ENCODE measurements around the gene ROBO2. TPM values are rescaled to one million over a fixed set of nuclear protein-coding genes. Genes with fewer than 3 reads are reported as not detected.

ROBO2 gene
- total and polyA plus RNA-seq, 10 of the 15 experiments (the other 5 are each of a cell fraction or from before 2014, with no cell fraction given): 0.22 to 2.5 (median 0.81) TPM

- intact Hi-C loops (cut with micrococcal nuclease; ENCODE audit: unreplicated experiment): no loop called here
- in situ Hi-C loops (cut with MboI): no loop called here
- RAD21 ChIA-PET (ENCODE audit: unreplicated experiment): no interaction called here
- no peak for TF ChIP-seq MLLT1 (IDR thresholded peaks at IDR 0.05)
- TF ChIP-seq HDGF (IDR thresholded peaks at IDR 0.05): no peak
- no peak for TF ChIP-seq ZBTB4 (CRISPR knock-in tag; IDR thresholded peaks at IDR 0.05)
- TF ChIP-seq ZNF217 (IDR thresholded peaks at IDR 0.05): no peak
- no peak for TF ChIP-seq CHD2 (IDR thresholded peaks at IDR 0.05; ENCODE audit: borderline replicate concordance, low read depth, low read length)
- no peak for TF ChIP-seq MEF2B (IDR thresholded peaks at IDR 0.05; ENCODE audit: partially characterized antibody, poor library complexity, severe bottlenecking)
- TF ChIP-seq BHLHE40 (IDR thresholded peaks at IDR 0.05; ENCODE audit: borderline replicate concordance in 1 of 2, low read depth in 2 of 2, low read length in 1 of 2): no peak
- TF ChIP-seq, protein P1, sequence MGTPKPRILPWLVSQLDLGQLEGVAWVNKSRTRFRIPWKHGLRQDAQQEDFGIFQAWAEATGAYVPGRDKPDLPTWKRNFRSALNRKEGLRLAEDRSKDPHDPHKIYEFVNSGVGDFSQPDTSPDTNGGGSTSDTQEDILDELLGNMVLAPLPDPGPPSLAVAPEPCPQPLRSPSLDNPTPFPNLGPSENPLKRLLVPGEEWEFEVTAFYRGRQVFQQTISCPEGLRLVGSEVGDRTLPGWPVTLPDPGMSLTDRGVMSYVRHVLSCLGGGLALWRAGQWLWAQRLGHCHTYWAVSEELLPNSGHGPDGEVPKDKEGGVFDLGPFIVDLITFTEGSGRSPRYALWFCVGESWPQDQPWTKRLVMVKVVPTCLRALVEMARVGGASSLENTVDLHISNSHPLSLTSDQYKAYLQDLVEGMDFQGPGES (IDR thresholded peaks at IDR 0.05): no peak
- no peak for TF ChIP-seq EED (IDR thresholded peaks at IDR 0.05; ENCODE audit: low read depth)
- TF ChIP-seq REST (IDR thresholded peaks at IDR 0.05; ENCODE audit: low read depth, low read length): no peak
- TF ChIP-seq RAD21 (IDR thresholded peaks at IDR 0.05; ENCODE audit: insufficient read depth, low read depth, low read length): no peak
- TF ChIP-seq ATF2 (IDR thresholded peaks at IDR 0.05; ENCODE audit: low read length): no peak
- no peak for TF ChIP-seq ZNF24 (IDR thresholded peaks at IDR 0.05)
- TF ChIP-seq TARDBP (IDR thresholded peaks at IDR 0.05; ENCODE audit: borderline replicate concordance): no peak
These were observed 659.3 kb downstream of the ROBO2 start for GRCh38 chr3:77699125-77699691.

More at GRCh38 chr3:77699125-77699691, 659.3 kb downstream of the ROBO2 start:
- no TSS peak for BruUV-seq (replicated peaks)
- Histone ChIP-seq H3K4me2 (ENCODE audit: control insufficient read depth, insufficient read depth) (no peak overlapping the region), H4K20me1 (ENCODE audit: control insufficient read depth, insufficient read depth) (no peaks in the 10 kb centered on the region), H3K4me1 (ENCODE audit: control insufficient read depth, insufficient read depth, low read length) (no peaks in the 10 kb centered on the region), H3K79me2 (ENCODE audit: control insufficient read depth, insufficient read depth, low read length) (no peaks in the 10 kb centered on the region), H3K4me3 (no peak overlapping the region), H3K9ac (ENCODE audit: control insufficient read depth, insufficient read depth, low read length) (no peak overlapping the region), H3K27ac (ENCODE audit: control insufficient read depth, insufficient read depth) (no peak overlapping the region), H3K9me3 (replicated peaks; ENCODE audit: control insufficient read depth, insufficient read depth, low read length) (no peaks in the 10 kb centered on the region), H3K27me3 (replicated peaks in 1 of 2; ENCODE audit: control insufficient read depth in 2 of 2, insufficient read depth in 2 of 2, low read length in 1 of 2) (no peaks in the 10 kb centered on the region), H3K36me3 (ENCODE audit: control insufficient read depth in 2 of 2, insufficient read depth in 2 of 2, low read length in 1 of 2) (no peaks in the 10 kb centered on the region), H2AFZ (ENCODE audit: control insufficient read depth, low read depth, low read length) (no peak overlapping the region)
- DNase-seq (ENCODE audit: low read depth, low spot score): no peak
- POLR2A ChIA-PET: no interaction called here
- CTCF ChIA-PET: no interaction called here
- WGBS (ENCODE audit: insufficient coverage, insufficient replicate concordance, low lambda C conversion rate, missing lambda C conversion rate): 39% methylated on average over 3 of the region's 3 CpGs
- SMC1A ChIA-PET (ENCODE audit: uncharacterized antibody, unreplicated experiment): no interaction called here
- ATAC-seq: no peak
- FAIRE-seq: no peak

Measured in GM12878 (cell line).